OCI-LY1 (cell line): ENCODE data around the gene HEATR1.

ENCODE experiments used
- EZH2 ChIP-seq: fragments of 200-600 bp; sonication (generic), shearing (Covaris generic); IDR thresholded peaks from 2 replicates; pipeline ENCODE4 v1.8.0; 2017; ENCODE audit warnings: borderline replicate concordance, mixed run types, mild to moderate bottlenecking, antibody characterized with exemption, low read length, moderate library complexity, mixed read lengths
- TF ChIP-seq, protein P1 (sequence below): fragments of 200-600 bp; sonication (generic), shearing (Covaris generic); IDR thresholded peaks from 2 replicates; pipeline ENCODE4 v1.5.1; 2017; ENCODE audit warnings: mild to moderate bottlenecking, antibody characterized with exemption, low read length, moderate library complexity, mixed read lengths

- TF ChIP-seq, protein P1, sequence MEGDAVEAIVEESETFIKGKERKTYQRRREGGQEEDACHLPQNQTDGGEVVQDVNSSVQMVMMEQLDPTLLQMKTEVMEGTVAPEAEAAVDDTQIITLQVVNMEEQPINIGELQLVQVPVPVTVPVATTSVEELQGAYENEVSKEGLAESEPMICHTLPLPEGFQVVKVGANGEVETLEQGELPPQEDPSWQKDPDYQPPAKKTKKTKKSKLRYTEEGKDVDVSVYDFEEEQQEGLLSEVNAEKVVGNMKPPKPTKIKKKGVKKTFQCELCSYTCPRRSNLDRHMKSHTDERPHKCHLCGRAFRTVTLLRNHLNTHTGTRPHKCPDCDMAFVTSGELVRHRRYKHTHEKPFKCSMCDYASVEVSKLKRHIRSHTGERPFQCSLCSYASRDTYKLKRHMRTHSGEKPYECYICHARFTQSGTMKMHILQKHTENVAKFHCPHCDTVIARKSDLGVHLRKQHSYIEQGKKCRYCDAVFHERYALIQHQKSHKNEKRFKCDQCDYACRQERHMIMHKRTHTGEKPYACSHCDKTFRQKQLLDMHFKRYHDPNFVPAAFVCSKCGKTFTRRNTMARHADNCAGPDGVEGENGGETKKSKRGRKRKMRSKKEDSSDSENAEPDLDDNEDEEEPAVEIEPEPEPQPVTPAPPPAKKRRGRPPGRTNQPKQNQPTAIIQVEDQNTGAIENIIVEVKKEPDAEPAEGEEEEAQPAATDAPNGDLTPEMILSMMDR = no peak
- TF ChIP-seq EZH2 = no peak
These were observed 80.0 kb downstream of the HEATR1 start for GRCh38 chr1:236524142-236524894.
